Renal cortical epithelial cell (primary cell): ENCODE measurements around the gene SPO11. TPM values are rescaled to one million over a fixed set of nuclear protein-coding genes. Genes with fewer than 3 reads are reported as not detected.
A peak's percentile ranks its signal among the peaks of the same experiment; 100 is the strongest.

ENCODE experiments used
- DNase-seq: peaks from one replicate; pipeline ENCODE4 v3.0.0-alpha.2; 2011; ENCODE audit warnings: low read depth
- total RNA-seq: library from RNA; depleted of rRNA; stranded (reverse); fragments of >200 nt; gene quantifications from 2 replicates; pipeline ENCODE4 v1.2.3, GENCODE V29; 2014

The SPO11 gene
- total RNA-seq, 1 donor from 2014 or later: not detected

DNA sequence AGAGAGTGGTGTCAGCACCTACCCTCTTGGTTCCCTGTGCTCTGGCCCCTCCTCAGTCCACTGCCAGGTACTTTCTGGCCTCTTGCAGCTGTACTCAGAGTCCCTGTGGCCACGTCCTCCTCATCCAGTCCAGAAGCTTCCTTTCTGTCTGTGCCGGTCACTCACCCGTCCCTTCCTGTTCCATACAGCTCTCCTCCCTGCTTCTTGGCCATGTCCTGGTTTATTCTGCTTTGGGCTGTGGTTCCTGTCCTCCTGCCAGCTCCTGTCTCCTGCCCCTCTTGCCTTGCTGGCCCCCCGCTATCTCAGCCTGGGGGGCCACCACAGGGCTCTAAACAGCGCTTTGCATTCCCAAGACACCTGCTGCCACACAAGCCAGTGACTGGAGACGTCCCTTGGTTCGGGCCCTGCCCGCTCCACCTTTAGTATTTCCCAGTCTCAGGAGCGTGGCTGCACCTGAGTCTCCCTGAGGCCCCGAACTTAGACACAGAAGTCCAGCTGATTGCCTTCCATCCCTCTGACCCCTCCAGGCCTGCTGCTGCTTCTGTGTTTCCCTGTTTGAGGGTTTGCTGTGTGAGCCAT lies 46.1 kb downstream of the SPO11 start:
- no peak for DNase-seq

DNA sequence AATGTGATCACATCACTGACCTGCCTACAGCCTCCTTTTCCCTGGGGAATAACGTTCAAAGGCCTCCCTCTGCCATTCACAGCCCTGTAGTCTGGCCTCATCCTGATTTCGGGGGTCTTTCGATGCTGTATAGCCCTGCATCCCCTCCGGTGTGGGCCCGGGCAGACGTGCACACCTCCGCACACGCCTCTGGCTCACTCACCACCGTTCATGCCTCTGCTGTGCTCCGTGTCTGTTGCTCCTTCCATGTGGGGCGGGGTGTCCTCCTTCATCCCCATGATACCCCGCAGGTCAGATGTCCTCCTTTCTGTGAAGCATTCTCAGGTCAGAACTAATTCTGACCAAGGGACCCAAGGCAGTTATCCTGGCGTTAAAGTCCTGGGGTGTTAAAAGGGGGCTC lies 47.7 kb downstream of the SPO11 start:
- DNase-seq: no peak

DNA sequence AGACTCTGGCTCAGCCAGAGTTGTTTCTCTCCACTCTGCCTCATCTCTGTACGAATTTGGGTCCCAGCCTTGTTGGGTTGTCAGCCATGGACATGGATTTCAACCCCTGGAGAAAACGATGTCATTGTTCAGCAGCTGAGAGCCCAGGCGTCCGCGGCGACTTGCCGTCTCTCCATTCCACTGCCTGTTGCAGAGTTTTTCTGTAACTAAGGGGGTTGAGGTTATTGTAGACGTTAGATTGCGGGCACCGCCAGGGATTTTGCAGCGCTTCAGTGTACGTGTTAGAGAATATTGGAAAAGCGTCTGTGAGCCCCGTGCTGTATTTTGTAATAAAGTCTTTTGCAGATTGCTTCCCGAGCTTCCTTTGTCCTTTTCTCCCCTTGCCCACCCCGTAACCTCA lies 48.5 kb downstream of the SPO11 start:
- DNase-seq: no peak

DNA sequence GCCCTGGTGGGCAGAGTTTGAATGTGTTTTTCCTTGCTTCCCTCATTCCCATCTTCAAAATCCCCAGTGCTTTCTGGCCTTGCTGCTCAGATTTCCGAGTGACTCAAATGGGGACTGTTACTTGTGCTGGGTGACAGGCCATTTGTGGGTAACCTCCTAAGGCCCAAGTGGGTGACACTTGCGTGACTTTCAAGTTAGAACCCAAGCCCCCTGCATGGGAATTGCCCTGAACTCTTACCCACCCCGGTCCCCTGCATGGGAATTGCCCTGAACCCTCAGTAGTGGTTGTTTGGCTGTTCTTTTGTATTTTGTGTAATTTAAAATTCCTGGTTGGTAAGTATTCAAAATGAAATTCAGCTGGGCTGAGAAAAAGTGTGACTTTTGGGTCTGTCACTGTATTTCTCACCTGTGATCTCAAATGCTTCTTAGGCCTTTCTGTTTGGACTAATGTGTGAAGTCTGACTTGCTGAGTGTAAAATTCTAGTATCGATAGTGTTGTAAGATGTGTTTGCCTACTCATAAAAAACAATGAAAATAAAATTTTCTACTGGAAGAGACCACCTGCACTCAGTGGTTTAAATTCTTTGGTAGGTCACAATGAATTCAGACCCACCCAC lies 49.2 kb downstream of the SPO11 start:
- no peak for DNase-seq

DNA sequence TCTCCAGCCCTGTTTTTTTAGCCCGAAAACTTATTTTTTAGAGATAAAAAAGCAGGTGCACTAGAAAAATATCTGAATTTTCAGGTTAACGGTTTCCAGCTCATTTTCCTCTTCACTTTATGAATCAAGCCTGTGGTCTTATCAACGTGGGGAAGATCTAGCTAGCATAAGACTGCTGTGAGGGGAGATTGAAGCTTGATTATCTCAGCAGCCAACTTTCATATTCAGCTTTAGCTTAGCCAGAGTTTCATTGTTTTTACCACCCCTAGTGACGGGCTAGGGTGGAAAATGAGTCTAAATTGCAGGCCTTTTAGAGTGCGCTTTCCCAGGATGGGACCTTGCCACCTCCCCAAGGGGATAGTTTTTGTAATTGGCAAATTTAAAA lies 49.7 kb downstream of the SPO11 start:
- DNase-seq: no peak

DNA sequence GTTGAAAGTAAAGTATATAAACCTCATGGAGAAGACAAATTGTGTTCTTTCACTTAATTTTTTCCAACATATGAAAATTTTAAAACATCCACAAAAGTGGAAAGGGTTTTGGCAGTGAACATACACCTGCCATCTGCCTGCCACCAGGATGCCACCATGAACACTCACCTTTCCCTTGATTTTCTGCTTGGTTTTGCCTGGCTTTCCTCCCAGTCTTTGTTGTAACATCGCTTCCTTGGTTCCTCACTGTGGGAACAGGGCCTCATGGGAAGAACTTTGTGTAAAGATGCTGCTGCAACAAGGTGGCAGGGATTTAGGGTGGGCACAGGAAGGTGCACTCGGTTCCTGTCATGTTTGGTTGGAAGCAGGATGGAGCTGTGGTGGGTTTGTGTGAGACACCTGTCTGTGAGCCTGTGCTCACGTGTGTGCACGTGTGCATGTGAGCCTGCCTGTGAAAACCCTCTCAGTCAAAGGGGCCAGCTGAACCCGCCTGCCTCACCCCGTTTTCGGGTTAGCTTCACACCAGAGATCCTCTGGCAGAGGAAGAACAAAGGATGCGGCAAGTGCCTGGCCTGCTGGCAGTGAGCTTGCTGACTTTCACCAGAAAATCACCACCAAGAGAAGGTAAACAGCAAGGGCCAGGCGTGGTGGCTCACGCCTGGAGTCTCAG lies 50.6 kb downstream of the SPO11 start:
- no peak for DNase-seq

DNA sequence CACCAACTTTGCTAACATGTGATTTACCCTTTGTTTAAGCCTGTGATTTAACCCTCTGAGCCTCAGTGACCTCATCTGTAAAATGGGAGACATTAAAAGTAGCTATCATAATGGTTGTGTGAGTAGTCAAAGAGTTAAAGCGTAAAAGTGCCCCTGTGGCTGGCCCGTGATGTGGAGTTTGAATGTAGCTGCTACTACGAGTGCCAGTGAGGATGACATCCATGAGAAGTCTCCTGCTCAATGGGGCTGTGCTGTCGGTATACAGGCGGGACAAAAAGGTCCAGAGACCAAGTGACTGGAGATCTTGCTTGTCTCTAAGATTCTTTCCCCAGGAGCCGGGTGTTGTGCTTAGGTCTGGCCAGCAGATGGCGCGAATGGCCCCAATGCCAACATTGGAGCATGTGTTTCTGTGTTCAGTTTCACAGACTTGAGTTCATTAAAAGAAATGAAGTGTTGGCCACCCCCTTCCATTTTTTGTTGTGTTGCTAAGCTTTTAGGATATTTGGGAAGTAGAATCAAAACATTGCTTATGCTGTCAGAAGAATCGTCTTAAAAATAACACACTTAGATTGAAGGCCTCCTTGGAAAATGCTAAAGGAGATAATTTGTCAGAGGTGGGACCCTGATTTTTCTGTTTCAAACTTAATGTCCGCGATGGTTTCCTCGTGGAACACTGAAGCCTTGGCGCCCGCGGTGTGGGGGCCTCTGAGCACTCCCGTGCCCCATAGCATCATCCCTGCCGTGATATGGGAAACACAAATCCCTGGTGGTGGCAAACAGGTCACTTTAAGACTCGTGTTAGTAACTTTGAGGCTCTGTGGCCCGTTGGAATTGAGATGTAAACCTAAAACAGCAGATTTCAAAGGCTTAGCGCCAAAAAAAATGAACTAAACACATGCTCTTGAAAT lies 52.2 kb downstream of the SPO11 start:
- DNase-seq: peak; percentile 55

DNA sequence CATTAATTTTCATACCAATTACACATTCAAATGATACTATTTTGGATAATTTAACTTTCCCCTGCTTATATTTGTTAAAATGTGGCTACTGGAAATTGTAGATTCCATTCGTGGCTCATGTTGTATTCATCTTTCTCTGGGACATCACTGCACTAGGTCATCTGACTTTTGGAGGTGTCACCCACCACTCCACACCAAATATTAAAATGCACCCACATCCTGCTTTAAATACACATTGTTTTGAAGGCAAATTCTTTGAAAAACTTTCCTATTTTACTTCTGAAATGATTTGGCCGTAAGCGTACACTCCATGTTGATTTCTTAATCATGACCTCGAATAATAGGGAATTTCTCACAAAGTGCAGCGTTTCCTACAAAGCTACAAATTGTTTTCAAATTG lies 52.9 kb downstream of the SPO11 start:
- DNase-seq: no peak

DNA sequence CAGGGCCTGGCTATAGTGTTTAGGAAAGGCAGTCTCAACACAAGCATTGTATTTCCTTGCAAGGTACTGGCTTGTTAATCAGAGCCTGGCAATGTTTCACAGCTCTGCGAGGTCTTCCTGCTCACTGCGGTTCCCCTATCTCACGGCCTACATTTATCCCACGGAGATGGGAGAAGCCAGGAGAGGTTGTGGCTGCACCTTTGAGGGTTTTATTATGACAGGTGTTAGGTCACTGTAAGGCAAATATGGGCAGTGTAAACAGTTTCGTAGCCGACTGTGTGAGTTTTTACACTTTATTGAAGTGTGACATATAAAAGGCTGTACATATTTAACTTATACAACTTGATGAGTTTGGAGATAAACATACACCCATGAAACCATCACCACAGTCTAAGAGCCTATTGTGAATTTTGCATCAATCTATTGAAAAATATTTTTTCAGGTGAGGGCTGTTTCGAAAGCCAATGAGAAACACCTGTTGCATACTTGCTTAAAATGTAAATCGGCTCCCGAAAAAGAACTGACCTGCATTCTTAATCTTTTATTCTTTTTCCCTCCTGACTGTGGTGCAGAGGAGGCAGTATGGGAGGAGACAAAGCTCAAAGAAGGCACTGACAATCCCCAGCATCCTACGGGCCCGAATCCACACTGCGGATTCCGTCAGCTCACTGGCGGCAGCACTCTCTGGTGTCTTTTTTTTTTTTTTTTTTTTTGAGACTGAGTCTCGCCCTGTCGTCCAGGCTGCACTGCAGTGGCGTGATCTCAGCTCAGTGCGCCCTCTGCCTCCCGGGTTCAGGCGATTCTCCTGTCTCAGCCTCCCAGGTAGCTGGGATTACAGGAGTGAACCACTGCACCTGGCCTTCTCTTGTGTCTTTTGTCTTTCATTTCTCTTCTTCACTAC lies 54.1 kb downstream of the SPO11 start:
- no peak for DNase-seq

DNA sequence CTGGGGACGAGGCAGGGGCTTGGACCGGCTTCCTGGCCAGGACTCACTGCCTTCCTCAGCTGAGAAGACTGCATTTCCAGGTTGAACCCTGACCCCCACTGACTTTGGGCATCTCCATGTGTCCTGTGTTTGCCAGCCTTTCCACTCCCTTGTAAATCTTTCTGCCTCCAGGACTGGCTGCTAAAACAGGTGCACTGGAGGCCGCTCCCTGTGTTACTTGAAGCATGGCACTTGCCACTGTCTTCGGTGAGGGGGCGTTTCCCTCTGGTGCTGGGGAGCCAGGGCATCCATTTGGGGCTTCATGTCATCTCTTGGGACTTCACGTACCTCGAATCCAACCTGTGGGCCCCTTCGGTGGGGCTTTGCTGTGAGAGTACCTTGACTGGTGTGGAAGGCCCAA lies 54.9 kb downstream of the SPO11 start:
- no peak for DNase-seq

DNA sequence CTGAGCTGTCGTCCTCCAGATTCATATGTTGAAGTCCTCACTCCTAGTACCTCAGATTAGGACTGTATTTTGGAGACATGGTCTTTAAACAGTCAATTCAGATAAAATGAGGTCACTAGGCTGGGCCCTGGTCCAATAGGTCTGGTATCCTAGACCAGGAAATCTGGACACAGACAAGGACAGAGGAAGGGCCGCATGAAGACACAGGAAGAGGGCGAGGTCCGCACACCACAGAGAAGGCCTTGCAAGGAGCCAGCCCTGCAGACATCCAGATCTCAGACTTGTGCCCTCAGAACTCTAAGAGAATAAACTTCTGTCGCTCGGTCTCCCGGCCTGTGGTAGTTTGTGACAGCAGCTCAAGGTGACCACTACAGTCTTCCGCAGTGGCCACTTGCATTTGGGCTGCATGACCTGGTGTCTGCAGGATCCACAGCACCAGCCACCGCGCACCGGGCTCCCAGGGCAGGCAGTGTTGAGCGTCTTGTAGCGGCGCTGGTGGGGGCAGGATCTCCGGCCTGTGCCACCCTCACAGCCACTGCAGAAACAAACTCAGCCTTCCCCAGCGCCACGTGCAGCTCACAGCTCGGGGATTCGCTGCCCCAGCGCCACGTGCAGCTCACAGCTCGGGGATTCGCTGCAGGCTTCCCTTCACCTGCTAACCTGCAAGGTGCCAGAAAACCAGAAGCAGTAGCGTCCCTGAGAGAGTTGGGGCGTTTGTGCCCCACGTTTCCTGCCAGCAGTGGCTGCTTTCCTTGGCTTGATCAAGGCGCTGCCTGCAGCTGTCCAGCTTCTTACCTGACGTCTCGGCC lies 55.6 kb downstream of the SPO11 start:
- no peak for DNase-seq

DNA sequence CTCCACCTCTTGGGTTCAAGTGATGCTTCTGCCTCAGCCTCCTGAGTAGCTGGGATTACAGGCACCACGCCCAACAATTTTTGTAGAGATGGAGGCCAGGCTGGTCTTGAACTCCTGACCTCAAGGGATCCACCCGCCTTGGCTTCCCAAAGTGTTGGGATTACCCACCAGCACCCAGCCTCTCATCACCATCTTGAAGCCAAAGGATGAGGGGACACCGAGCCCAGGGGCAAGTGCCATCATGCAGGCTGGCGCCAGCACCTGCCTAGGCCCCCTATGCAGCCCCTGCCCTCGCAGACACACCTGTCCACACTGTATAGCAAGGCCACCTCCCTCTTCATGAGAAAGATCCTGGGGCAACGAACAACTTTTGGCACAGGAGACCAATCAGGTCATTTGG lies 56.3 kb downstream of the SPO11 start:
- DNase-seq: no peak

DNA sequence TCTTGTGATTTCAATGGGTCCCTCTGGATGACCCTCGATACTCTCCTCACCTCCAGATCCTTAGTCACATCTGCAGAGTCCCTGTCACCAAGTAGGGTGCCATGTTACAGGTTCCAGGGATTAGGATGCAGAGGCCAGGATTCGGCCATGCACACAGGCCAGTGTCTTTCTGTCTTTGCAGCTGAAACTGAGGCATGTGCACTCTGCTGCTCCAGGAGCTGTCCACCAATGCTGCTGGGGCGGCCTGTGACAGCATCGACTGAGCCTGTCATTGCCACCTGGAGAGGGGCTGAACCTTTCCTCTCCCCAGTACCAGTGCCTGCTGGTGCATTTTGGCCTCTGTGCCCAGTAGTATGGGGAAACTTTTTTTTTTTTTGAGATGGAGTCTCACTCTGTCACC lies 57.2 kb downstream of the SPO11 start:
- no peak for DNase-seq

DNA sequence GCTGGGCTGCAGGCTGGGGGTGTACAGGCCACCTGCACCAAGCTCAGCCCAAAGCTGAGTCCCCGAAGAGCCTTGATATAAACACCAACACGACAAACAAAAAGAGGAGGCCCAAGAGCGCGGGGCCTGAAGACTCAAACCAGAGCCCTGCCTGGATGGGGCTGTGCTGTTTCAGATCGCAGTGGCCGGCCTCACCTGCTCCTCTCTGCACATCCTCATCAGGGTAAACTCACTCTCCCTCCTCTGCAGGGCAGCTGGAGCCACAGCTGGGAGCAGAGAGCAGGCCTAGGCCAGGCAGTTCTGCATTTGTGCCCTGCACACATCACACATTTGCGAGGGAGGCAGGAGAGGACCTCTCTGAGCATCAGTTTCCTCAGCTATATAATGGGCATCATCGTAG lies 57.9 kb downstream of the SPO11 start:
- DNase-seq: no peak

DNA sequence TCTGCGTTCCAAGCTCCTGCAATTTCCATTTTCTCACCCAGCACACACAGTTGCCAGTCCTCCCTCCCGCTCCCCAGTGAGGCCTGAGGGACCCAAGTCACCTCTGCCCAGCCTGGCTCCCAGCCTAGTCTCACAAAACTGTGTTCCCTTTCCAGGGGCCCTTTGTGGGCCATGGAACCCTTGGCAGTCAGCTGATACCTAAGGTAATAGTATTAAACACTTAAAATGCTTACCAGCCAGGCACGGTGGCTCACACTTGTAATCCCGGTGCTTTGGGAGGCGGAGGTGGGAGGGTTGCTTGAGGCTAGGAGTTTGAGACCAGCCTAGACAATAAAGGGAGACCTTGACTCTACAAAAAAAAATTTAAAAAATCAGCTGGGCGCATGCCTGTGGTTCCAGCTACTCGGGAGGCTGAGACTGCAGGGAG lies 58.4 kb downstream of the SPO11 start:
- no peak for DNase-seq

DNA sequence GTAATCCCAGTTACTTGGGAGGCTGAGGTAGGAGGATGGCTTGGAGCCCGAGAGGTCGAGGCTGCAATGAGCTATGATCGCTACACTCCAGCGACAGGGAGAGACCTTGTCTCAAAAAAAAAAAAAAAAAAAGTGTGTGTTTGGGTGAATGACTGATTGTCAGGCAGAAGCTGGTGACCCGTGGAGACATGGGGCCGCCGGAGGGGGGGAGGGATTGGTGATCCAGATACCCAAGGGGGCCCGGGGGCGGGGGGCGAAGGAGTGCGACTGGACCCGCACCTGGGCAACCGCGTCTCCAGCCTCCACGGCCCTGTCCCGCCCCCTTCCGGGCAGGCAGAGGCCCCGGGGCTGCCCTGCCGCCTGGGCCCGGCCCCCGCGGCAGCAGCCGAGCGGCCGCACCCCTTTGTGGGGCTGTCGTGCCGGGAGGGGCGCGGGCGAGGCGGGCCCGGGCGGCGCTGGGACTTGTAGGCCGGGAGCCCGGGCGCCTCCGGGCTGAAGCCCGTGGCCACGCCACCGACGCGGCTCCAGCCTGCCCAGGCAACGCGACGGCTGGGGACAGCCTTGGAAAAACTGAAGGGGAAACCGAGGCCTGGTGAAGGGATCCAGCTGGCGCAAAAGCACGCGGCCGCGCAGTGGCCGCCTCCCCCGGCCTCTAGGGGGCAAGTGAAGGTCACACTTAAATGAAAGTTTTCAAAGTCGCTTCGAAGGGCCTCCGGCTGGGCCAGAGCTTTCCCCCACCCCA lies 59.5 kb downstream of the SPO11 start:
- DNase-seq: peak; percentile 17

DNA sequence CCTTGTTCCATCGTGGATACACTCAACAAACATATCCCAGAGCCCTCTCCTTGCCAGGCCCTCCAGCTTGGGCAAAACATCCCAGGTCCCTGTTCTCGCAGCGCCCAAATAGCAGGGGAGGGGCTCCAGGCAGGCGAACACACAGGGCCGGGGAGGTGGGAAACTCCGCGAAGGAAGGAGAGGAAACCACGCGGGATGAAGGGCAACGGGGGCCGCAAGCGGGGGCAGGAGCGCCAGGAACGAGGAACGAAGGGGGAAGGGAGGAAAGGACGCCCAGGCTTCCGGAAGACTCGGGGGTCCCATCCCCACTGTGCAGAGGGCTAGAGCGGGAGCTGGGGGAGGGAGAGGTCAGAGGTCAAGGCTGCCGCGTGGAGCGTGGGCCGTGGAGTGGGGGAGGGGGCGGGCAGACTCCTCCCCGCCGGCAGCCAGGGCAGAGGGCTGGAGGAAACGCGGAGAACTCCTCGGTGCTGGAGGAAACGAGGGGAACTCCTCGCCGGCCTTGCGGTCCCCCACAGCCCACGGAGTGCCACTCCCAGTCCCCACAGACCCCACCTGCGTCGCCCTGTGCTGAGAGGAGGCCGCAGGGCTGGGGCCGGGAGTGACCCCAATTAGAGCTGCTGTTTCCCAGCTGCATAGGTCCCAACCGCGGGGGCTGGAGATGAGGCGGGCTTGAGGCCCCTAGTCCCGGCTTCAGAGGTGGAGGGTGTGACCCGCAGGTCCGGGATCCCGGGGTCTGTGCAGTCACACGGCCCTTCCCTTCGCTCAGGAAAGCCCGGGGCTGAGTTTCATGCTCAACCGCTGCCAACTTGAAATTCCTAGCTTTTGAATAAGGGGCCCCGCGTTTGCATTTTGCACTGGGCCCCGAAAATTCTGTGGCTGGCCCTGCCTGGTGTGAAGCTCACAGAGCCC lies 60.3 kb downstream of the SPO11 start:
- DNase-seq: no peak

DNA sequence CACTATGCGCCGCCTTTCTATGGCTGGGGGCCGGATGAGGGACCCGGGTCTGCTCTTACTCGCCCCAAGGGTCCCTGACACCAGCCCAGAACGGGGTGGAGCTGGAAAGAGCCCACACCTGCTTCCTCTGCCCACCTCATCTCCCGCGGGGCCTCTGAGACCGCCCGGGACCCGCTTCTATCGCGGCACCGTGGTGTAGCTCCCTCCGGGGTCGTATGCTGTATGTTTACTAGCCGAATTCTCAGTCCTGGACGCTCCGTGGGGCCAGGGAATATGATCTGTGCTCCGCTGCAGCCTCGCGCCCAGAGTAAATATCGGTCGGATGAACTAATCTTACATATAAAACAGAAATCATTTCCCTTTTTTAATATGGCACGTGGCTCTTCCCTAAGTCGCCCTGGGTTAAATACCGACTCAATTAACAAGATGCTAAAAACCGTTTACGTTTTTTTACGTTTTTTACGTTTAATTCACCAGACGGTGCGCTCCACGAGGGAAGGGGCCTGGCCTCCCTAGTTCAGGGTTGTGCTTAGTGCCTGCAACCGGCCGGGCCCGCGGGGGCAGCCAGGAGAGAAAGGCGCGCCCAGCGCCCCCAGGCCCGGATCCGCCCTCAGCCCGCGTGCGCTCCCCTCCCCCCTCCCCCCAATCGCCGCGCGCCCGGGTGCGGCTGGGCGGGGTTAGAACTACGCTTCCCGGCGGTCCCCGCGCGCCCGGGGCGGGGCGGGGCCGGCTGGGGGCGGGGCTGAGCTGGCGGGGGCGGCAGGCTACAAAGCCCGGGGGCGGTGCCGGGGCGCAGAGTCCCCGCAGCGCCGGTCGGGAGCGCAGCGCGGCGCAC lies 61.2 kb downstream of the SPO11 start, which contains the start of gene RBM38:
TSS of gene RBM38 (plus strand) at position 793 of the 835 bp plus-strand sequence. CDS start 186 bp downstream, outside the sequence.
- no peak for DNase-seq
